Ascending aorta (tissue), 2 donors: ENCODE data around the gene STXBP1. TPM values are rescaled to one million over a fixed set of nuclear protein-coding genes. Genes with fewer than 3 reads are reported as not detected.
A peak's percentile ranks its signal among the peaks of the same experiment; 100 is the strongest.

ENCODE experiments used
- DNase-seq, 2 donors: peaks; one replicate each; pipeline ENCODE4 v3.0.0-alpha.2; 2019; ENCODE audit warnings: low spot score in 2 of 2
- H3K27ac ChIP-seq, 2 donors: fragments of 200-600 bp; sonication (generic); one replicate each; pipeline ENCODE4 v1.5.1; 2016 to 2017; ENCODE audit warnings: mild to moderate bottlenecking in 1 of 2
- H3K27me3 ChIP-seq: fragments of 200-600 bp; sonication (generic); one replicate; pipeline ENCODE4 v1.5.1; 2017
- H3K36me3 ChIP-seq, 2 donors: fragments of 200-600 bp; sonication (generic); one replicate each; pipeline ENCODE4 v1.5.1; 2016
- H3K4me1 ChIP-seq, 2 donors: fragments of 200-600 bp; sonication (generic); one replicate each; pipeline ENCODE4 v1.5.1; 2016 to 2017; ENCODE audit warnings: mild to moderate bottlenecking in 1 of 2
- H3K4me3 ChIP-seq, 2 donors: fragments of 200-600 bp; sonication (generic); one replicate each; pipeline ENCODE4 v1.5.1; 2016 to 2017; ENCODE audit warnings: mild to moderate bottlenecking in 1 of 2
- H3K9me3 ChIP-seq, 2 donors: fragments of 200-600 bp; sonication (generic); one replicate each; pipeline ENCODE4 v1.5.1; 2016
- CTCF ChIP-seq, 3 experiments: fragments of 200-600 bp in 2 of 3; fragments of 450-650 bp in 1 of 3; sonication (generic) in 2 of 3; IDR thresholded peaks; one replicate each; pipeline ENCODE4 v1.5.1; 2016 to 2019; ENCODE audit warnings: antibody characterized with exemption in 3 of 3, mild to moderate bottlenecking in 1 of 3, moderate library complexity in 1 of 3
- intact Hi-C: fragments of 100-400 bp; cut with DNase I; formaldehyde crosslinking; loops from one replicate; pipeline ENCODE4 v1.15.1; 2023
- total RNA-seq: library from RNA; depleted of rRNA; stranded (reverse); fragments of >200 nt; gene quantifications from one replicate; pipeline ENCODE4 v1.1.0, GENCODE V29; 2016

Gene STXBP1
- total RNA-seq, 1 donor from 2014 or later = 29.3 TPM

- peaks cover 0 to 10% of the 10 kb centered on the region in 2 donors for H3K4me1 ChIP-seq
- no peak for DNase-seq
- no peaks in the 10 kb centered on the region for H3K9me3 ChIP-seq
- no peaks in the 10 kb centered on the region for H3K36me3 ChIP-seq
- no peak overlapping the region for H3K27ac ChIP-seq
- no peak for TF ChIP-seq CTCF (IDR thresholded peaks at IDR 0.05)
- peak overlapping the region; percentile 61 to 93 for H3K4me3 ChIP-seq
- intact Hi-C loops = loop anchor here (2.0 kb wide), 1 partner anchor 73 kb away; the partner anchor contains the start of gene CDK9
- H3K27me3 ChIP-seq = no peaks in the 10 kb centered on the region
These were observed 102.1 kb downstream of the STXBP1 start for GRCh38 chr9:127714020-127714750.

DNA sequence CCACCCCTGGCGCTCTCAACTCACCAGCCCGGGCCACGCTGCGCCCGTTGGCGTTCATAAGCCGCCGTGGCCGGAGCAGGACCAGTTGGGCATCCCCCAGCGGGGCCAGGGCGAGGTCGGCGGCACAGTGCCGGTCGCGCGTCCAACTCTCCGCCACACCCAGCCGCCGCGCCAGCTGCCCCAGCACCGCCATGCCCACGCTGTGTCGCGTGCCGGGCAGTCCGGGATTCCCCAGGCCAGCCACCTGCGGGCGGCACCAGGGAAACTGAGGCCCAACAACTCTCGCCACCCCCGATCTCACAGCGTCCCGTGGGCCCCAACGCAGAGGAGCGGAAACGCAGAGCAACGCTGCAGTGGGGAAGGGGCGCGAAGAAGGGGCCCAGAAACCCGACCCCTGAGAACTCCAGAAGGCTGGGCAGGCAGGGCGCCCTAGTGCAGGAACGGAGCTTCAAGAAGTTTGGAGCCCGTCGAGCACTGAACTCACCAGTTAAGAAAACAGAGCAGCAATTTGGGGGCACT, 102.9 kb downstream of the STXBP1 start:
- TF ChIP-seq CTCF (IDR thresholded peaks at IDR 0.05) = no peak
- Histone ChIP-seq H3K9me3 (no peaks in the 10 kb centered on the region), H3K4me1 (peaks cover 0 to 10% of the 10 kb centered on the region in 2 donors), H3K27ac (peak overlapping the region; percentile 82 to 85), H3K36me3 (no peaks in the 10 kb centered on the region), H3K27me3 (no peaks in the 10 kb centered on the region), H3K4me3 (peak overlapping the region; percentile 61 to 93)
- DNase-seq = no peak
- intact Hi-C loops = loop anchor here (1.0 to 5.0 kb wide), 5 partner anchors 16 to 202 kb away; partner anchors contain the start of genes CDK9, ST6GALNAC4, STXBP1 and TOR2A

GRCh38 chr9:127715470-127716337, 103.6 kb downstream of the STXBP1 start, which contains the start of the genes PTRH1 and TTC16:
Gene PTRH1 (minus strand): TSS chr9:127715663. CDS start chr9:127715639, 24 bp downstream.
Gene TTC16 (plus strand): TSS chr9:127716079. CDS start chr9:127716146, 67 bp downstream.
- Histone ChIP-seq H3K27me3 (no peaks in the 10 kb centered on the region), H3K4me1 (peaks cover 0 to 10% of the 10 kb centered on the region in 2 donors), H3K27ac (peak within 1 kb of the TSS; percentile 82 to 85), H3K9me3 (no peaks in the 10 kb centered on the region), H3K4me3 (peak within 1 kb of the TSS; percentile 61 to 93), H3K36me3 (no peaks in the 10 kb centered on the region)
- peak; percentile 84 to 99 for DNase-seq
- intact Hi-C loops = loop anchor here (1.0 to 5.0 kb wide), 5 partner anchors 16 to 202 kb away; partner anchors contain the start of genes CDK9, ST6GALNAC4, STXBP1 and TOR2A
- no peak for TF ChIP-seq CTCF (IDR thresholded peaks at IDR 0.05)

DNA sequence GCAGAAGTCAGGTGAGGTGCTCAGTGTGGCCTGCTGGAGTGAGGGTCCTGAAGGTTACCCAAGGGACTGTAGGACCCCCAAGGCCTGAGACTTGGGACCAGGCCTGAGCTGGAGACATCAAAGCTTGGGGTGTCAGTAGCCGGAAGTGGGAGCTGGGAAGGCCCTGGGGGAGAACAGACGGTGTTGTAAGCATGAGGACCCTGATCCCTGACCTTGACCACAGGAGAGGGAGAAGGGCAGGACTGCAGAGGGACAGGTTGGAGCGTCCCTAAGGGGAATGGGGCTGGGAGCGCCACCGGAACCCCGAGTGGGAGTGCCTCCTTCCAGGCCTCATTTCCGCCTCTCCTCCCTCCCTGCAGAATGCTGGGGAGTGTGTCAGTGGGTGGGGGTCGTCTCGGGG, 104.3 kb downstream of the STXBP1 start:
- peaks cover 0 to 10% of the 10 kb centered on the region in 2 donors for H3K4me1 ChIP-seq
- no peaks in the 10 kb centered on the region for H3K9me3 ChIP-seq
- no peak for TF ChIP-seq CTCF (IDR thresholded peaks at IDR 0.05)
- H3K27me3 ChIP-seq = no peaks in the 10 kb centered on the region
- intact Hi-C loops = loop anchor here (5.0 kb wide), 2 partner anchors 104 to 201 kb away; partner anchors contain the start of genes ST6GALNAC4 and STXBP1
- H3K36me3 ChIP-seq = no peaks in the 10 kb centered on the region
- DNase-seq = no peak
- peak overlapping the region; percentile 61 to 93 for H3K4me3 ChIP-seq
- H3K27ac ChIP-seq = peak overlapping the region; percentile 82 to 85

DNA sequence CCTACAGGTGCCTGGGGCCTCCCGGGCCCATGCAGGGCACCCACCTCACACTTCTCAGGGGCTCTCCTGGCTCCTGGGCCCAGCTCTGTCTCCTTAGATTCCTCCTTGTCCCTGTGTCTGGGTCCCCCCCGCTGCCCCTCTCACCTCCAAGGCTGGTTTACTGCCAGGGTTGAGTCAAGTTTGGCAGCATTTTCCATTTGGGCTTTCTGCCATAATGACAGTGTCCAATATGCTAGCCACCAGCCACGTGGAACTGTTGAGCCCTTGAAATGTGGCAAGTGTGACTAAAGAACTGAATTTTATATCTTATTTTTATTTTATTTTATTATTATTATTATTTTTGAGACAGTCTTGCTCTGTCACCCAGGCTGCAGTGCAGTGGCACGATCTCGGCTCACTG, 105.7 kb downstream of the STXBP1 start:
- DNase-seq = no peak
- intact Hi-C loops = loop anchor here (5.0 kb wide), 2 partner anchors 105 to 200 kb away; partner anchors contain the start of genes ST6GALNAC4 and STXBP1
- H3K4me1 ChIP-seq = peaks cover 0 to 10% of the 10 kb centered on the region in 2 donors
- no peak for TF ChIP-seq CTCF (IDR thresholded peaks at IDR 0.05)
- no peak overlapping the region for H3K4me3 ChIP-seq
- H3K27me3 ChIP-seq = no peaks in the 10 kb centered on the region
- no peak overlapping the region for H3K27ac ChIP-seq
- no peaks in the 10 kb centered on the region for H3K9me3 ChIP-seq
- H3K36me3 ChIP-seq = no peaks in the 10 kb centered on the region
